ENCODE data around the gene CCL19.

- no peak for TF ChIP-seq CTCF (conservative IDR thresholded peaks at IDR 0.05; ENCODE audit: low read depth, low read length)
- TF ChIP-seq EZH2 (IDR thresholded peaks at IDR 0.05; ENCODE audit: borderline replicate concordance, low read depth, low read length, poor library complexity, severe bottlenecking): no peak
Measured at GRCh38 chr9:34659592-34660253, 31.4 kb downstream of the CCL19 start.

Measured in A673 (cell line).